Measurements from ENCODE around the gene CETP. TPM values are rescaled to one million over a fixed set of nuclear protein-coding genes. Genes with fewer than 3 reads are reported as not detected.
"Not testable (repeated sequence)": the region's sequence is repeated elsewhere in the genome, so short reads cannot be mapped to it uniquely, and the experiment has no call there.

Gene CETP
- total RNA-seq, 4 donors from 2014 or later = 0.52 to 0.79 TPM; not detected in 2

DNA sequence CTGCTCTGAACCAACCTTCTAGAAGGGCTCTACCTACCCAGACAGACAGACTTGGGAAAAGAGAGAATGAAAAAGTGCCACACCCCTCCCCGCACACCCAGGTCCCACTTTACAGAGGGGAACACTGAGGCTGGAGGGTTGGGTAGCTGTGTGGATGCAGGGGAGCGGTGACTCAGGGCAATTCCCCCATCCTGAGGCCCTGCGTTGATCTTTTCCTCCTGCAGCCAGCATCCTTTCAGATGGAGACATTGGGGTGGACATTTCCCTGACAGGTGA, 10.0 kb downstream of the CETP start:
- DNase-seq (ENCODE audit: low spot score in 2 of 2) = no peak
- TF ChIP-seq, protein P1, sequence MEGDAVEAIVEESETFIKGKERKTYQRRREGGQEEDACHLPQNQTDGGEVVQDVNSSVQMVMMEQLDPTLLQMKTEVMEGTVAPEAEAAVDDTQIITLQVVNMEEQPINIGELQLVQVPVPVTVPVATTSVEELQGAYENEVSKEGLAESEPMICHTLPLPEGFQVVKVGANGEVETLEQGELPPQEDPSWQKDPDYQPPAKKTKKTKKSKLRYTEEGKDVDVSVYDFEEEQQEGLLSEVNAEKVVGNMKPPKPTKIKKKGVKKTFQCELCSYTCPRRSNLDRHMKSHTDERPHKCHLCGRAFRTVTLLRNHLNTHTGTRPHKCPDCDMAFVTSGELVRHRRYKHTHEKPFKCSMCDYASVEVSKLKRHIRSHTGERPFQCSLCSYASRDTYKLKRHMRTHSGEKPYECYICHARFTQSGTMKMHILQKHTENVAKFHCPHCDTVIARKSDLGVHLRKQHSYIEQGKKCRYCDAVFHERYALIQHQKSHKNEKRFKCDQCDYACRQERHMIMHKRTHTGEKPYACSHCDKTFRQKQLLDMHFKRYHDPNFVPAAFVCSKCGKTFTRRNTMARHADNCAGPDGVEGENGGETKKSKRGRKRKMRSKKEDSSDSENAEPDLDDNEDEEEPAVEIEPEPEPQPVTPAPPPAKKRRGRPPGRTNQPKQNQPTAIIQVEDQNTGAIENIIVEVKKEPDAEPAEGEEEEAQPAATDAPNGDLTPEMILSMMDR (IDR thresholded peaks at IDR 0.05) = no peak
- TF ChIP-seq POLR2A (IDR thresholded peaks at IDR 0.05) = no peak
- no peak overlapping the region for H3K4me3 ChIP-seq (ENCODE audit: low read depth, poor library complexity, severe bottlenecking)
- intact Hi-C loops (cut with DNase I; ENCODE audit: low total_unique reads) = no loop called here
- 90 to 93% methylated on average over 3 of the region's 3 CpGs for WGBS, 2 donors

GRCh38 chr16:56972403-56973293, 10.9 kb downstream of the CETP start:
- TF ChIP-seq, protein P1 (IDR thresholded peaks at IDR 0.05) = no peak
- no peak for TF ChIP-seq POLR2A (IDR thresholded peaks at IDR 0.05)
- DNase-seq (ENCODE audit: low spot score in 2 of 2) = no peak
- WGBS, 2 donors = 66 to 68% methylated on average over 18 of the region's 18 CpGs
- intact Hi-C loops (cut with DNase I; ENCODE audit: low total_unique reads) = no loop called here
- H3K4me3 ChIP-seq (ENCODE audit: low read depth, poor library complexity, severe bottlenecking) = no peak overlapping the region

GRCh38 chr16:56973294-56973689, 11.5 kb downstream of the CETP start:
- intact Hi-C loops (cut with DNase I; ENCODE audit: low total_unique reads) = no loop called here
- TF ChIP-seq, protein P1 (IDR thresholded peaks at IDR 0.05) = no peak
- no peak for TF ChIP-seq POLR2A (IDR thresholded peaks at IDR 0.05)
- no peak overlapping the region for H3K4me3 ChIP-seq (ENCODE audit: low read depth, poor library complexity, severe bottlenecking)
- DNase-seq (ENCODE audit: low spot score in 2 of 2) = no peak
- WGBS, 2 donors = 74 to 88% methylated on average over 9 of the region's 9 CpGs

GRCh38 chr16:56973899-56974298, 12.1 kb downstream of the CETP start:
- H3K4me3 ChIP-seq (ENCODE audit: low read depth, poor library complexity, severe bottlenecking); DNase-seq (ENCODE audit: low spot score in 2 of 2); intact Hi-C loops (cut with DNase I; ENCODE audit: low total_unique reads): not testable (repeated sequence)
- 91 to 94% methylated on average over 7 of the region's 7 CpGs for WGBS, 2 donors

DNA sequence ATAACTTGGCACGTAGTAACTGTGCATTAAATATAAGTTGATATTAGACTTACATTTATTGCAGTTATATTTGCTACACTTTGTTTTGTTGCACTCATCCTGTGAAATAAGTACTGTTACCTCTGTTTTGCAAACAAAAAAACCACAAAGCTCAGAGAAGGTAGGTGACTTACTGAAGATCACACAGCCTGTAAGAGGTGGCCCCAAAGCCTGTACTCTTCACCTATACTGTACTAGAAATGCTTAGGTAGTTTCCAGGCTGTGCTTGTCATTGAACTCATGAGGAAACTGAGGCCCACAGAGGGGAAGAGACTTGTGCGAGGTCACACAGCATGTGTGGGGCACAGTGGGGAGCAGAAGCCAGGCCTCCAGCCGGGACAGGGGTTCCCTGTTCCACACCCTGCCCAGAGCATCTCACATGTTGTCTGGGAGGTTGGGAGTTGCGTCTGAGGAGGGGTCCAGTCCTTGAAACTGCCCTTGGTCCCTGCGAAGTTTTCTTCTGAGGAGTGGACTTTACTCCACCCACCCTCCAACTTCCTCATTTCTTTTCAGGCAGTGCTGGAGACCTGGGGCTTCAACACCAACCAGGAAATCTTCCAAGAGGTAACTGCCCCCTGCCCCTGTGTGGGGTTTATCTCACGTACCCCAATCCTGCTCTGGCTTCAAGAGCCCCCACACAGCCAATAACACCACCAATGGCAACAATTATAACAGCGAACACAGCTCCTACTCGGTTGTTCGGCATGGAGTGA, 13.0 kb downstream of the CETP start:
- no peak for DNase-seq (ENCODE audit: low spot score in 2 of 2)
- intact Hi-C loops (cut with DNase I; ENCODE audit: low total_unique reads) = no loop called here
- 86 to 87% methylated on average over 9 of the region's 9 CpGs for WGBS, 2 donors
- H3K4me3 ChIP-seq (ENCODE audit: low read depth, poor library complexity, severe bottlenecking) = no peak overlapping the region
- TF ChIP-seq, protein P1 (IDR thresholded peaks at IDR 0.05) = no peak
- TF ChIP-seq POLR2A (IDR thresholded peaks at IDR 0.05) = no peak

DNA sequence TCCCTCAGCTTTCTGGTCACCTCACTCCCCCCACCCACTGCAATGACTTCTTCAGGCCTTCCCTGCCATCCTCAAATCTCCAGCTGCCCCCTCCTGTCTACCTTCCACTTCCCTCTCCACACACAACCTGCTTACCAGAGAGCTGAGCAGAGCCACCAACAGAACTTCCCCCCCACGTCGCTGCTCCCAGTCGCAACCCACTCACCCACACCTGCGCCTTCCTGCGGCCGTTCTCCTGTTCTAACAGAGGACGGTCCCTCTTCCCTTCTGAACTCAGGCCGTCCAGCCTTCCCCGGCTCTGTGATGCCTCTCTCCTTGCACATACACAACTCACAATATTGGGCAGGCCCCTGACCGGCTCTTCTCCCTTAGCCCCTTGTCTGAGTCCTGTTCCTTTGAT, 14.0 kb downstream of the CETP start:
- 88 to 90% methylated on average over 10 of the region's 10 CpGs for WGBS, 2 donors
- H3K4me3 ChIP-seq (ENCODE audit: low read depth, poor library complexity, severe bottlenecking) = no peak overlapping the region
- no peak for DNase-seq (ENCODE audit: low spot score in 2 of 2)
- intact Hi-C loops (cut with DNase I; ENCODE audit: low total_unique reads) = no loop called here
- no peak for TF ChIP-seq POLR2A (IDR thresholded peaks at IDR 0.05)
- TF ChIP-seq, protein P1 (IDR thresholded peaks at IDR 0.05) = no peak

Data from lower leg skin (tissue), 4 donors.